ENCODE measurements around the gene ARIH2. TPM values are rescaled to one million over a fixed set of nuclear protein-coding genes. Genes with fewer than 3 reads are reported as not detected.
A peak's percentile ranks its signal among the peaks of the same experiment; 100 is the strongest.

The ARIH2 gene
- total RNA-seq, 1 donor from 2014 or later = 82.3 TPM

- Histone ChIP-seq H3K27me3 (no peaks in the 10 kb centered on the region), H3K9me3 (no peaks in the 10 kb centered on the region), H3K4me3 (no peak overlapping the region), H3K4me1 (peaks cover 0 to 8% of the 10 kb centered on the region in 2 donors), H3K36me3 (peaks cover 45 to 62% of the 10 kb centered on the region in 2 donors), H3K27ac (peak overlapping the region; percentile 92 to 96)
- DNase-seq (ENCODE audit: low spot score in 2 of 2) = no peak
- intact Hi-C loops (cut with DNase I) = loop anchor here (5.0 kb wide), 1 partner anchor 77 kb away; no protein-coding TSS in a partner anchor
- no peak for TF ChIP-seq CTCF (IDR thresholded peaks at IDR 0.05)
These were observed 111.7 kb downstream of the ARIH2 start for GRCh38 chr3:49030321-49030720.

GRCh38 chr3:49032646-49033304 is 114.1 kb downstream of the ARIH2 start:
- Histone ChIP-seq H3K4me1 (peaks cover 0 to 8% of the 10 kb centered on the region in 2 donors), H3K9me3 (no peaks in the 10 kb centered on the region), H3K36me3 (peaks cover 51 to 64% of the 10 kb centered on the region in 2 donors), H3K27me3 (no peaks in the 10 kb centered on the region), H3K4me3 (no peak overlapping the region), H3K27ac (no peak overlapping the region)
- DNase-seq (ENCODE audit: low spot score in 2 of 2) = no peak
- TF ChIP-seq CTCF (IDR thresholded peaks at IDR 0.05) = no peak
- intact Hi-C loops (cut with DNase I) = loop anchor here (5.0 kb wide), 1 partner anchor 75 kb away; no protein-coding TSS in a partner anchor

DNA sequence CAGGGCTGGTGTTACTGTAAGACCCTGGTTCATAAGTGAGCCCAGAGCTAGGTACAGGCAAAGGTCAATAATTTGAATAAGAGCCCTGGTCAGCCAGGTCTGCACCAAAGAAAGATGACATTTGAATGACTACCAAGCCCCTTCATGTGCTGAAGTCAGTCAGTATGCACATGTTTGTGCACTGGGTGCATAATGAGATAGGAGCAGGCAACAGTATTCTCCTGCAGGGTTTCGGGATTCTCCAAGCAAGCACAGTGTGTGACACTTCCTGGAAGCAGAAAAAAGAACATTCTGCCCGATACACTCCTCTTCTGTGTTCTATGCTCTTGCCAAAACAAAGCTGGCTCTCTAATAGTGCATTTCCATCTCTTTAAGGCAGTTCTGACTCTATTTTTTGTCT is 116.0 kb downstream of the ARIH2 start:
- H3K9me3 ChIP-seq = no peaks in the 10 kb centered on the region
- H3K4me1 ChIP-seq = no peaks in the 10 kb centered on the region
- intact Hi-C loops (cut with DNase I) = loop anchor here (5.0 kb wide), 1 partner anchor 73 kb away; no protein-coding TSS in a partner anchor
- no peak for DNase-seq (ENCODE audit: low spot score in 2 of 2)
- H3K27me3 ChIP-seq = no peaks in the 10 kb centered on the region
- no peak overlapping the region for H3K27ac ChIP-seq
- peaks cover 54 to 81% of the 10 kb centered on the region in 2 donors for H3K36me3 ChIP-seq
- TF ChIP-seq CTCF (IDR thresholded peaks at IDR 0.05) = no peak
- H3K4me3 ChIP-seq = no peak overlapping the region

DNA sequence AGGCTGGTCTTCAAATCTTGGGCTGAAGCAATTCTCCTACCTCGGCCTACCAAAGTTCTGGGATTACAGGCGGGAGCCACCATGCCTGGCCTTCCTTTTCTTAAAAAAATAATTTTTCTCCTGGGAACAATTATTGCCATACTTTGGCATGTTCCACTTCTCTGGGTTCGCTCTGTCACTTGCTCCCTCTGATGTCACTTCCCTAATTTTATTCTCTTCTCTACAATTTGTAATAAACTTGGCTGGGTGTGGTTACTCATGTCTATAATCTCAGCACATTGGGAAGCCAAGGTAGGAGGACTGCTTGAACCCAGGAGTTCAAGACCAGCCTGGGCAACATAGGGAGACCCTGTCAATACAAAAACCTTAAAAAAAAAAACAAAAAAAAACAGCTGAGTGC is 116.6 kb downstream of the ARIH2 start:
- intact Hi-C loops (cut with DNase I) = no loop called here
- Histone ChIP-seq H3K27me3 (no peaks in the 10 kb centered on the region), H3K4me3 (no peak overlapping the region), H3K4me1 (no peaks in the 10 kb centered on the region), H3K36me3 (peaks cover 50 to 78% of the 10 kb centered on the region in 2 donors), H3K9me3 (no peaks in the 10 kb centered on the region), H3K27ac (no peak overlapping the region)
- DNase-seq (ENCODE audit: low spot score in 2 of 2) = no peak
- no peak for TF ChIP-seq CTCF (IDR thresholded peaks at IDR 0.05)

Other genes starting within 250 kb of the ARIH2 start
- 102 TPM for gene NCKIPSD, start 232.9 kb upstream of the ARIH2 start, total RNA-seq
- 101 TPM for gene IP6K2, start 201.6 kb upstream of the ARIH2 start, total RNA-seq
- gene PRKAR2A, start 71.0 kb upstream of the ARIH2 start, total RNA-seq = 148 TPM
- gene SLC25A20, start 20.0 kb upstream of the ARIH2 start, total RNA-seq = 14.4 TPM
- gene P4HTM, start 71.4 kb downstream of the ARIH2 start, total RNA-seq = 71.9 TPM
- 115 TPM for gene WDR6, start 88.5 kb downstream of the ARIH2 start, total RNA-seq
- gene DALRD3, start 99.7 kb downstream of the ARIH2 start, total RNA-seq = 73.1 TPM
- gene NDUFAF3, start 103.3 kb downstream of the ARIH2 start, total RNA-seq = 200 TPM
- 101 TPM for gene IMPDH2, start 110.6 kb downstream of the ARIH2 start, total RNA-seq
- 129 TPM for gene QRICH1, start 175.2 kb downstream of the ARIH2 start, total RNA-seq
- gene QARS1, start 185.9 kb downstream of the ARIH2 start, total RNA-seq = 588 TPM
- 37.8 TPM for gene USP19, start 202.0 kb downstream of the ARIH2 start, total RNA-seq
- 1,772 TPM for gene LAMB2, start 214.2 kb downstream of the ARIH2 start, total RNA-seq
- gene CCDC71, start 247.5 kb downstream of the ARIH2 start, total RNA-seq = 31.6 TPM

All from ascending aorta (tissue), 2 donors.